Activated CD4-positive, alpha-beta T cell treated with anti-CD3 and anti-CD28 coated beads, Interleukin-2, Interleukin-4, amounts not matched to agents 100 ng/mL and 50 ng/mL, durations not matched to agents 16 hours and 8 hours (primary cell): ENCODE measurements around the gene SHC3.

Experiments
- DNase-seq: peaks from one replicate; pipeline ENCODE4 v3.0.0-alpha.2; 2020; ENCODE audit warnings: low spot score

The SHC3 gene

GRCh38 chr9:88985616-88986015 is 193.0 kb downstream of the SHC3 start:
- DNase-seq: no peak

DNA sequence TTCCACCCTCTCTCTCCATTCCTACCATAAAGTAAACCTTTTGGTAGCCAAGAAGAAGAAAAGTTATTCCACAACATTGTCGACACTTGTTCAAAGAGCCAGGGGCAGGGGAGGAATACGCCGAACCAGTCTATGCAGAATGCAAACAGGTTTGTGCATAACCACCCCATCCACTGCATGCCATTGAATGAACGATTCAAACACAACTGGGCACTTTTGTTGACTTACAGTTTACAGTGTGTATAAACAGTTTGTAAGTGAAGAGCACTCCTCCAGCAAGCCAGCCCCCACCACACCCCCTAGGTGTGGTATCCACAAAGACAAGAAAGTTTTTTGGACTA is 194.1 kb downstream of the SHC3 start:
- DNase-seq: no peak

GRCh38 chr9:88983865-88984542 is 194.6 kb downstream of the SHC3 start:
- DNase-seq: no peak

DNA sequence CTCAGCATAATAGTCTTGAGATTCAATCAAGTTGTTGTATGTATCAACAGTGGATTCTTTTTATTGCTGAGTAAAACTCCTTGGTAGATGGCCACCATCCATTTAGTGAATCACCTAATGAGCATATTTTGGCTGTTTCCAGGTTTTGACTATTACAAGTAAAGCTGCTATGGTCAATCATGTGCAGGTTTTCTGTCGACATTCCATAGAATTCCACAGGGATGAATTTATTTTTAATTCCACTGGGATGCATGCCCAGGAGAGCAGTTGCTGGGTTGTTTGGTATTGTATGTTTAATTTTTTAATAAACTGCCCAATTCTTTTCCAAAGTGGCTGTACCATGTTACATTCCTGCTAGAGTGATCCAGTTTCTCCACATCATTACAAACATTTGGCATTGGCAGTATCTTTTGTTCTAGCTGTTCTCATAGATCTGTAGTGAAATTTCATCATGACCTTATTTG is 197.8 kb downstream of the SHC3 start:
- no peak for DNase-seq

GRCh38 chr9:88979791-88980190 is 198.8 kb downstream of the SHC3 start:
- DNase-seq: no peak

- DNase-seq: no peak
Observed at GRCh38 chr9:88979021-88979420, 199.6 kb downstream of the SHC3 start.

DNA sequence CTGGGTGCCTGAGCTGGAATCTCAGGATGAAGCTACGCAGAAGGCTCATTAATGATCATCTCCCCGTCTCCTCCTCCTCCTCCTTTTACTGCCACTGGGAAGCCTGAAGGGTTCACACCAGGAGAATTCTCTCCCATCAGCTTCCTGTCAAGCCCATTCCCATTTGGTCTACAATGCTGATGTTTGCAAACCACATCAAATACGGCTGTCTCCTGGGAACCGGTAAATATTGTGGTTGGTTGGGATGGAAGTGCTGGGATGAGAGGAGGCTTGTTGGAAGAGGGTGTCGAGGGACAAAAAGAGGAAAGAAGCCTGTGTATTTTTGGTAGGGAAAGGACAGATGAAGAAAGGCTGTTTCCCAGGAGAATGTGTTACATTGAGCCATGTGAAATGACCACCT is 200.6 kb downstream of the SHC3 start:
- no peak for DNase-seq

DNA sequence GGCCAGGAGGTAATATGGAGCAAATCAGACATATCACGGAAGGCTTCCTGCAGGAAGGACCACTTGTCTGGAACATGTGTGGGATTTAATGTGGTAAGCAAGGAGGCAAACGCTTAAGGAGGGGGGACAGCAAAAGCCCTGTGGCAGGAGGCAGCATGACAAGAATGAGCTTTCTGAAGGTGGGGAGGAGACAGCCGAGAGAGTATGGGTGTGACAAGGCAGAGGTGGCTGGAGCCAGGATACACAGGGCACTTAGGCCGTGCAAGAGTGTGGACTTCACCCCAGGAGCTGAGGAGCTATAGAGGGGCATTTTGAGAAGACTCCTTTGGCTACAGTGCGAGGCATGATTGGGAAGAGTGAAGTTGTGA is 201.7 kb downstream of the SHC3 start:
- no peak for DNase-seq

DNA sequence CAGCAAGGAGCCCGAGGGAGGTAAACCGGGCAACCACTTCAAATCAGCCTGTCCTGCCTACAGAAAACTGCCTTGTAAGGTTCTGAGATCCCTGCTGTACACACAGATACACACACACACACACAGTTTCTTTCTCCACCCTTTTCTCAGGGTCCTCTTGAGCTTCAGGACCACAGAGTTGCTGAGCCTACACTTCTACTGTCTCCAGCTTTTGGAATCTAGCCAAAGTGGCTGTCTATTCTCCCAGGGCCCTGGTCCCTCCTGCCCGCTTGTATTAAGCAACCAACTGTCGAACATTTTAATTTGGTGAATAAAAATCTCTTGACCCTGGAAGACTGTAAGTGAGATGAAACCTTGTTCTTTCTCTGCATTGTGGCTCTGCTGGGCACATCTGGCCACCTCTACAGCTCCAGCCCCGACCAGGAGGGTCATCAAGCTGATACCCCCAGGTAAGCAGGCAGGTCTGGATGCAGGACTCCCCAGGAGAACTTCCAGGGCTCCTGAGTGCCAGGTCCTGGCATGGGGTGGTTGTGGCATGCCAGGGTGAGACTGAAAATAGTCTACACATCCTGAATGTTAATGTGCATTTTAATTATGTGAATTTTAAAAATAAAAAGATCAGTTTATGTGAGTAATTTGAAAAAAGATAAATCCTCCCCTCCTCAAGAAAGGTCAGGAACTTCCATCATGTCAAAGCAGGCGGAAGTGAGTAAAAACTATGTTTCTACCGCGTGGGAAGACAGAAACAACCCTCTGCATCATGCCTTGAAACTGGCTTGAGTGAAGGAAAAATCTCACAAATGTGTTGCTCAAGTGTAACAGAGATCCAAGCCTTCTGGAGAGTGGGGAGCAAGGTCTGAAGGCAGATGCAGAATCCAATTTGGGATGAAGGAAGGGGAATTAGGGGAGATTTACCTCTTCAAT is 202.4 kb downstream of the SHC3 start:
- no peak for DNase-seq

DNA sequence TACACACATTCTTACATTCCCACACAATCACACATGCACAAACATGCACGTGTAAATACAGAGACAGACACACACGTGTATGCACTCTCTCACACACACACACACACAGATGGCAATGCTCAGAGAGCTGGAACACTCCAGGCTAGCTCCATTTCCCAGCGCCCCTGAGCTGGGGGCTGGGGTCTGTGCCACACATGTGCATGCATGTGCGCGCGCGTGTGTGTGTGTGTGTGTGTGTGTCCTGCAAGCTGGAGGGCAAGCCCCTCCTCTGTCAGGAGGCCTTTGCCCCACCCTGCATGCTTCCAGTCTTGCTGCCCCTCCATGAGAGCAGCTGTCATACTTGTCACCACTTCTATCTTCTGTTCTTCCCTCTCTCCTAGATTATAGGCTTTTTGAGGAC is 204.0 kb downstream of the SHC3 start:
- no peak for DNase-seq

- no peak for DNase-seq
Observed at GRCh38 chr9:88973281-88974045, 205.2 kb downstream of the SHC3 start.

GRCh38 chr9:88972401-88972800 is 206.2 kb downstream of the SHC3 start:
- DNase-seq: no peak

DNA sequence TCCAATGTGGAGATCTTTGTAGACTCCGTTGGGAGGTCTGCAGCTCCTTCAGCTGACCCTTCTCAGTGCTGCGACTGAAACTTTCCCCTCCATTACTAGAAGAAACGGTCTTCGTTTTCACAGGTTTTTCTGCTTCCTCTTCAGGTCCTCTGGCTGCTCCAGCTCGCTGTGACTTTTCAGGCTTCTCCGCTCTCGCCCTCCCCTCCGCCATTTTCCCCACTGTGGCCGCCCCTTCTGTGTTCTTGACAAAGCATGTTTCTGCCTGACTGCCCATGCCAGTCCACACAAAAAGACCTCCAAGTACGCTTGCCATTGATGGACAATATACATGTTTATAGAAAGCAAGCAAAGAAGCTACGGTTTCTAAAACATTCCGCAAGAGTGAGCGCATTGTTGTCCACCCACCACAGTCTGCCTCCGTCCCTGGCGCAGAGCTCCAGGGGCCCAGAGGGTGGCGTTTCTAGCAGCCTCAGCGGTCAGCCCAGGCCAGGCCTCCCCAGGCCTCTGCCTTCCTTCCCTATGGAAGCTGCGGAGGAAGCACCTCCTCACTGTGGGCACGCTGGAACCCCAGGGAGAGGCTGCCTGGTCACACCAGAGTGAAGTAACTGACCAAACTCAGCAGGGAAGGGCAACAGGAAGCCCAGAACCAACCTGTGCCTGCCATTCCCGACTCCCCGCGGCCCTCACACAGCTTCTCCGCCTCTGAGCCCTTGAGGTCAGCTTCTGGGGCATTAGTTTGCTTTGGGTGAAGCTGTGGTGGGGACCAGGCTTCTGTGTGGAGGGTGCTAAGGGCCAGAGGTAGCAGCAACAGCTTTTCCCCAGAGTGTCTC is 207.3 kb downstream of the SHC3 start:
- DNase-seq: no peak

DNA sequence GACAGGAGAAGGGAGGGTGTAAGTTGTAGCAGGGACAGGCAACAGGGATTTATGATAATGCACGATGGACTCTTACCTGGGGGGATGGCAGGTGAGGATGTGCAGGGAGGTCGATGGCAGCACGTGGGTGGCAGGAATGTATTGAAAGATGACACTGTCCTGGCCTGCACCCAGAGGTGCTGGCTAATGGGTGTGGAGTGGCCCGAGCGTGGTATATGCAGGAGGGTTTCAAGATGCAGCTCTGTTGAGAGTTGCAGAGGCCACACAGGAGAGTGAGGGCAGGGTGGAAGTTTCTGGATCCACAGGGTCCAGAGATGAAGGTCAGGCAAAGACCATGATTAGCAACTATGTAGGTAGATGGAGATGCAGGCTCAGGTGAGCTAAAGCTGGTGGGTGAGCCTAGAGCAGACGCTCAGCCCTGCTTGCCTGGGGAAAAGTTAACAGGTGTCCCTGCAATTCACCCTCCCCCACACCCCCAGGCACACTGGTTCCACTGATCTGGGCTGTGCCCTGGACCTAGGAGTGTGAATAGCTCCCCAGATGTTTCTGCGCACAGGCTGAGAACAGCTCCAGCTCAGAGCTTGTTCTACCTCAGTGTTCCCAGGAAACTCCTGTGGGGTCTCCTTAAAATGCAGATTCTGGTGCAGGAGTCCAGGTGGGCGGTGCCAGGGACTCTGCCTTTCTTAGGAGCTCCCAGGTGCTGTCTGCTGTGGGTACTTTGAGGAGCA is 208.8 kb downstream of the SHC3 start:
- no peak for DNase-seq

DNA sequence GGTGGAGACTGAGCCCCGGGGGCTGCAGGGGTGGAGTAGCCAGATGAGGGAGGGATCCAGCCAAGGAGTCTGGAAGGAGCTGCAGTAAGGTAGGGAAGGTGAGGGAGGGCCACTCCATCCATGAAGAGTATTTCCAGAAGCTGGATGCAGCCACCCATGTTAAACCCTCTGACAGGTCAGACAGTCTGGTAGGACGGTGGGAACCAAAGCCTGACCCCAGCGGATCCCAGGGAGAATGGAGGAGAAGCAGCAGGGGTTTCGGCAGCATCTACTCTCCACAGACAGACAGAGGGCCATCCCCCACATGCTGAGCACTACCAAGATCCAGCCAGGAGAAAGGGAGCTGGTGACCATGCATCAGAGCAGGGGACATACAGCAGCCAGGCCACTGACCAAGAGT is 209.8 kb downstream of the SHC3 start:
- DNase-seq: no peak

GRCh38 chr9:88966894-88967676 is 211.5 kb downstream of the SHC3 start:
- DNase-seq: no peak

DNA sequence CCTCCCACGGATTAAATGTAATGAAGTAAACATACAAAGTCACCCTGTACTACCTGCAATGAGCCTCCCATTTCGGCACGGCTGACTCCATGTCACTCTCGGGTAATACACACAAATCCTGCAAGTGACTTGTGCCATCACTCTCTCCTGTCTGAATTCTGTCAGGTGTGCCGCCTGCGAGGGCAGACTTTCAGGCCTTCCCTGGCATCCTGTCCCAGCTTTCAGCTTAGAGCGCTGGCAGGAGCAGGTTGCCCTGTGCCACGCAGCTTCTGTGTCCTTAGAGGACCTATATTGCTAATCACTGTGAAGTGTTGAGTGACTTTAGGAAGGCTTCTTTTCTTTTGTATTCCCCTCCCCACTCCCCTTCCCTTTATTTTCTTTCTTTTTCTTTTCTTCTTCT is 213.1 kb downstream of the SHC3 start:
- DNase-seq: no peak

DNA sequence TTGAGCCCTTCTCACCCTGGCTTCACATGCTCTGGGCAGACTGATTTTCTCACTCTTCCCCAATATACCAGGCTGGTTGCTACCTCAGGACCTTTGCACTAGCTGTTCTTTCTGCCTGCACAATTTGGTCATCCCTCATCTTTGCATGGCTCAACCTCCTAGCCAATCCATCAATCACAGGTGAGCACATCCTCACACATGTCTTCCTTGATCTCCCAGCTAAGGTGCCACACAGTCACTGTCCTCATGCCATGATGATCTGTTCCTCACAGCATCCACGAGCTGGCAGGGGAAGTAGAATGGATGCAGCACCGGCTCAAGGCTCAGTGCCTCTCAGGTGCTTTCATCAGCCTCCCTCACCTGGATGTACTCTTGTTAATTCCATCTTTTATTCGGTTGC is 218.0 kb downstream of the SHC3 start:
- no peak for DNase-seq

DNA sequence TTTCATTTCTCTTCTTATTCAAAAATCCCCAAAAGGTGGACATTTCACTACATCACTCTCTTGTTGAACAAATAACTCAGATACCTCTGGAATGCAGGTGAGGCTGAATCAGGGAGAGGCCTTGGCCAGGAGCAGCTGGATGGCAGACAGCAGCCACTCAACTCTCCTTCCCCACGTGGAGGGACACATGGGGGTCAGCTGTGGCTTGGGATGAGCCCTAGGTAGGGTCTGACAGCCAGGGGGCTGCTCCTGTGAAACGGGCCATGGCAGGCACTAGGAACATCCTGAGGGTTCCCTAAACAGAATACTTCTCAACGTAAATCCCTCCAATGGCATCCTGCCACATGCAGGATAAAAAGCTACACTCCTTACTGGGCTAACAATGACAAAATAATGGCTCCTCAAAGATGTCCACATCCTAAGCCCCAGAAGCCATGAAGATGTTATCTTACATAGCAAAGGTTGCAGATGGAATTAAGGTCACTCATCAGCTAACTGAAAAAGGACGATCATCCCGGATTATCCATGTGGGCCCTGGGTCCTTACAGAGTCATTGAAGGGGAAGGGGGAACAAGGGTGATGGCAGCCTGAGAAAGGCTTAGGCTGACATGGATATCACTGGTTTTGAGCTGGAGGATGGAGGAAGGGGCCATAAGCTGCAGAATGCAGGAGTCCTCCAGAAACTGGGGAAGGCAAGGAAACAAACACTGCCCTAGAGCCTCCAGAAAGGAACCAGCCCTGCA is 218.7 kb downstream of the SHC3 start:
- DNase-seq: no peak

DNA sequence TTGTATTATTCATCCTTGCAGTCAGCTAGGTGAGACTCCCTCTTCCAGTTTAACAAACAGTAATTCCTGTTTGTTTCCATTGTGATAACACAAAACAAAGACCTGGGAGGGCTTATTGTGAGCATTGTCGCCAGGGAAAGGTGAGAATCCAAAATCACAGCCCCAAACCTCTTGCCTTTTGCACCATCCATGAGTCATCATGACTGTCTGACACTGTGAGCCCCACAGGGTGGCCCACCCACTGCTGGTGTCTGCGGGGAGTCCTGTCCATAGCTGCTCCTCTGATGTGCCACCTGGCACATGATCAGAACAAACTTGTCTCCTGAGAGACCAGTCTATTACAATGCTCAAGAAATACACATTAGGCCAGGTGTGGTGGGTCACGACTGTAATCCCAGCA is 221.1 kb downstream of the SHC3 start:
- DNase-seq: no peak
